Stomach (tissue), 9 donors: ENCODE data around the gene C9orf50. TPM values are rescaled to one million over a fixed set of nuclear protein-coding genes. Genes with fewer than 3 reads are reported as not detected.

ENCODE experiments used
- DNase-seq, 2 donors: peaks; one replicate each; pipeline versions ENCODE4 v3.0.0 to v3.0.0-alpha.2; 2013 to 2019
- H3K27ac ChIP-seq, 5 donors: fragments of 200-600 bp in 4 of 5; sonication (generic) in 4 of 5; one replicate each; pipeline ENCODE4 v1.5.1; 2013 to 2019; ENCODE audit warnings: mild to moderate bottlenecking in 1 of 5, moderate library complexity in 1 of 5
- H3K27me3 ChIP-seq, 3 donors: fragments of 200-600 bp; sonication (generic); one replicate each; pipeline ENCODE4 v1.5.1; 2017 to 2019; ENCODE audit warnings: mixed run types in 1 of 3
- H3K36me3 ChIP-seq, 4 donors: fragments of 200-600 bp; sonication (generic); 1 replicate in 3 of 4; 2 replicates in 1 of 4; pipeline ENCODE4 v1.5.1; 2016 to 2019
- H3K4me1 ChIP-seq, 4 donors: fragments of 200-600 bp; sonication (generic); one replicate each; pipeline ENCODE4 v1.5.1; 2016 to 2019
- H3K4me3 ChIP-seq, 4 donors: fragments of 200-600 bp; sonication (generic) in 3 of 4; one replicate each; pipeline ENCODE4 v1.5.1; 2016 to 2019; ENCODE audit warnings: mild to moderate bottlenecking in 1 of 4
- H3K9me3 ChIP-seq, 4 donors: fragments of 200-600 bp; sonication (generic); one replicate each; pipeline ENCODE4 v1.5.1; 2016 to 2019
- CTCF ChIP-seq, 7 experiments: fragments of 450-650 bp in 4 of 7; fragments of 200-600 bp in 3 of 7; sonication (generic) in 3 of 7; IDR thresholded peaks; one replicate each; pipeline ENCODE4 v1.5.1; 2016 to 2019; ENCODE audit warnings: antibody characterized with exemption in 7 of 7, control low read depth in 2 of 7, mild to moderate bottlenecking in 1 of 7
- EP300 ChIP-seq: sonication (generic); formaldehyde crosslinking; IDR thresholded peaks from one replicate; pipeline ENCODE4 v1.6.1; 2017; ENCODE audit warnings: antibody characterized with exemption
- POLR2A ChIP-seq, 4 donors: fragments of 450-650 bp; IDR thresholded peaks; one replicate each; pipeline ENCODE4 v1.6.1; 2016; ENCODE audit warnings: antibody characterized with exemption in 4 of 4, control low read depth in 2 of 4, mild to moderate bottlenecking in 1 of 4, moderate library complexity in 1 of 4
- POLR2AphosphoS5 ChIP-seq, 3 donors: sonication (generic); formaldehyde crosslinking; IDR thresholded peaks; one replicate each; pipeline ENCODE4 v1.6.1; 2016; ENCODE audit warnings: antibody characterized with exemption in 3 of 3
- WGBS, 5 donors: extraction: QIAGEN DNeasy Blood & Tissue Kit in 3 of 5; methylation state at CpG; one replicate each; pipeline versions ENCODE4 v1.1.5 to v1.1.7; 2013 to 2018; 5-methylcytosine and 5-hydroxymethylcytosine counted together
- intact Hi-C: fragments of 100-400 bp; cut with DNase I; formaldehyde crosslinking; loops from one replicate; pipeline ENCODE4 v1.15.1; 2023; ENCODE audit warnings: low total_unique reads
- polyA plus RNA-seq, 3 donors: library from polyadenylated mRNA; stranded (reverse); fragments of 200-250 nt; gene quantifications; one replicate each; pipeline ENCODE4 v1.2.3, GENCODE V29; 2013
- total RNA-seq, 5 donors: library from RNA; depleted of rRNA; stranded (reverse); fragments of >200 nt; gene quantifications; one replicate each; pipeline versions ENCODE4 v1.1.0 to v1.2.3, GENCODE V29; 2014 to 2016
- donor health status: healthy with polysubstance abuse.
- donor health status: Bipolar disorder and iron deficiency.
- donor health status: healthy.

C9orf50 gene
- total and polyA plus RNA-seq, 8 donors: 0.13 TPM; not detected in 7

GRCh38 chr9:129655154-129655553 is 34.3 kb upstream of the C9orf50 start:
- 91 to 96% (median 93%) methylated on average over 2 to 7 of the region's 7 CpGs for WGBS, 5 donors
- Histone ChIP-seq H3K27me3 (peaks cover 0 to 8% (median 0%) of the 10 kb centered on the region in 3 donors), H3K4me3 (no peak overlapping the region), H3K4me1 (peaks cover 0 to 14% (median 8%) of the 10 kb centered on the region in 4 donors), H3K9me3 (no peaks in the 10 kb centered on the region), H3K36me3 (no peaks in the 10 kb centered on the region), H3K27ac (no peak overlapping the region)
- no peak for TF ChIP-seq EP300
- TF ChIP-seq POLR2A (IDR thresholded peaks at IDR 0.05): no peak
- no peak for TF ChIP-seq POLR2AphosphoS5 (IDR thresholded peaks at IDR 0.05)
- TF ChIP-seq CTCF (IDR thresholded peaks at IDR 0.05): no peak
- intact Hi-C loops: loop anchor here (10.0 kb wide), 1 partner anchor 70 kb away; no protein-coding TSS in a partner anchor
- DNase-seq: no peak

GRCh38 chr9:129654554-129655040 is 33.7 kb upstream of the C9orf50 start:
- Histone ChIP-seq H3K27ac (no peak overlapping the region), H3K9me3 (no peaks in the 10 kb centered on the region), H3K4me1 (peaks cover 0 to 14% (median 8%) of the 10 kb centered on the region in 4 donors), H3K4me3 (no peak overlapping the region), H3K27me3 (peaks cover 0 to 8% (median 0%) of the 10 kb centered on the region in 3 donors), H3K36me3 (no peaks in the 10 kb centered on the region)
- DNase-seq: no peak
- intact Hi-C loops: loop anchor here (10.0 kb wide), 1 partner anchor 70 kb away; no protein-coding TSS in a partner anchor
- TF ChIP-seq POLR2AphosphoS5 (IDR thresholded peaks at IDR 0.05) (no peak), POLR2A (IDR thresholded peaks at IDR 0.05) (no peak), CTCF (IDR thresholded peaks at IDR 0.05) (no peak), EP300 (no peak)
- WGBS, 5 donors: 32 to 43% (median 35%) methylated on average over 17 to 20 of the region's 20 CpGs

- DNase-seq: no peak
- no peak for TF ChIP-seq EP300
- intact Hi-C loops: loop anchor here (10.0 kb wide), 1 partner anchor 71 kb away; no protein-coding TSS in a partner anchor
- Histone ChIP-seq H3K27me3 (peaks cover 0 to 8% (median 0%) of the 10 kb centered on the region in 3 donors), H3K4me3 (no peak overlapping the region), H3K9me3 (no peaks in the 10 kb centered on the region), H3K36me3 (no peaks in the 10 kb centered on the region), H3K27ac (no peak overlapping the region), H3K4me1 (peaks cover 0 to 14% (median 8%) of the 10 kb centered on the region in 4 donors)
- 31 to 53% (median 39%) methylated on average over 19 of the region's 19 CpGs for WGBS, 5 donors
These were observed 33.1 kb upstream of the C9orf50 start for GRCh38 chr9:129653823-129654553.

- H3K27me3 ChIP-seq: peaks cover 0 to 8% (median 0%) of the 10 kb centered on the region in 3 donors
- 80 to 91% (median 89%) methylated on average over 2 to 10 of the region's 10 CpGs for WGBS, 5 donors
- no peaks in the 10 kb centered on the region for H3K36me3 ChIP-seq
- peaks cover 0 to 14% (median 8%) of the 10 kb centered on the region in 4 donors for H3K4me1 ChIP-seq
- H3K27ac ChIP-seq: no peak overlapping the region
- no peak for DNase-seq
- H3K4me3 ChIP-seq: no peak overlapping the region
- intact Hi-C loops: loop anchor here (10.0 kb wide), 1 partner anchor 74 kb away; no protein-coding TSS in a partner anchor
- no peaks in the 10 kb centered on the region for H3K9me3 ChIP-seq
- TF ChIP-seq POLR2A (IDR thresholded peaks at IDR 0.05) (no peak), POLR2AphosphoS5 (IDR thresholded peaks at IDR 0.05) (no peak), CTCF (IDR thresholded peaks at IDR 0.05) (no peak), EP300 (no peak)
These were observed 29.9 kb upstream of the C9orf50 start for GRCh38 chr9:129650680-129651235.
